Uterus (tissue), 2 donors: ENCODE data around the gene RRP1B.

Experiments used
- POLR2A ChIP-seq, 2 donors: fragments of 450-650 bp; IDR thresholded peaks; one replicate each; pipeline ENCODE4 v1.6.1; 2016; ENCODE audit warnings: antibody characterized with exemption in 2 of 2, mild to moderate bottlenecking in 1 of 2, moderate library complexity in 1 of 2
- TF ChIP-seq, protein P1 (sequence below), 4 experiments: fragments of 200-600 bp in 2 of 4; fragments of 450-650 bp in 2 of 4; sonication (generic) in 2 of 4; IDR thresholded peaks; one replicate each; pipeline ENCODE4 v1.5.1; 2016 to 2019; ENCODE audit warnings: antibody characterized with exemption in 4 of 4, mild to moderate bottlenecking in 2 of 4, moderate library complexity in 1 of 4

DNA sequence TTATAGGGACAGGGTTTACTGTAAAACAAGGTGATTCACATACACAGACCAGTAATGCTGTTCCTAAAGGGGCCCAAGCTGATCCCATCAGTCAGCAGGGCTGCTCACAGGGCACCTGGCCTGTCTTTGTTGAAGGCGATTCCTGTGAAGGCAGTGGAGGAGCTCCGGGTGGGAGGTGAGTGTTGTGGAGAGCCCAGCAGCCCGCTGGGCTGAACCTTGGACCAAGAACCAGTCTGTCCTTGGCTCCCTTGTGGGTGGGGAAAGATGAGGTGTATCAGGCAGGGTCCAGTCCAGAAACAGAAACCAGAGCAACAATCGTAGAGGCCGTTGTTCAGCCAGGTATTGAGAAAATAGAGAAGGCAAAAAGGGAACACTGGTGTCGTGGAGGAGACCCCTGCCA is 72.1 kb downstream of the RRP1B start:
- no peak for TF ChIP-seq POLR2A (IDR thresholded peaks at IDR 0.05)
- TF ChIP-seq, protein P1, sequence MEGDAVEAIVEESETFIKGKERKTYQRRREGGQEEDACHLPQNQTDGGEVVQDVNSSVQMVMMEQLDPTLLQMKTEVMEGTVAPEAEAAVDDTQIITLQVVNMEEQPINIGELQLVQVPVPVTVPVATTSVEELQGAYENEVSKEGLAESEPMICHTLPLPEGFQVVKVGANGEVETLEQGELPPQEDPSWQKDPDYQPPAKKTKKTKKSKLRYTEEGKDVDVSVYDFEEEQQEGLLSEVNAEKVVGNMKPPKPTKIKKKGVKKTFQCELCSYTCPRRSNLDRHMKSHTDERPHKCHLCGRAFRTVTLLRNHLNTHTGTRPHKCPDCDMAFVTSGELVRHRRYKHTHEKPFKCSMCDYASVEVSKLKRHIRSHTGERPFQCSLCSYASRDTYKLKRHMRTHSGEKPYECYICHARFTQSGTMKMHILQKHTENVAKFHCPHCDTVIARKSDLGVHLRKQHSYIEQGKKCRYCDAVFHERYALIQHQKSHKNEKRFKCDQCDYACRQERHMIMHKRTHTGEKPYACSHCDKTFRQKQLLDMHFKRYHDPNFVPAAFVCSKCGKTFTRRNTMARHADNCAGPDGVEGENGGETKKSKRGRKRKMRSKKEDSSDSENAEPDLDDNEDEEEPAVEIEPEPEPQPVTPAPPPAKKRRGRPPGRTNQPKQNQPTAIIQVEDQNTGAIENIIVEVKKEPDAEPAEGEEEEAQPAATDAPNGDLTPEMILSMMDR (IDR thresholded peaks at IDR 0.05) = no peak
